Measurements from ENCODE around the gene UBALD1. TPM values are rescaled to one million over a fixed set of nuclear protein-coding genes. Genes with fewer than 3 reads are reported as not detected.

The UBALD1 gene
- total and polyA plus RNA-seq, 10 of the 15 experiments (the other 5 are each of a cell fraction or from before 2014, with no cell fraction given): 0.05 to 32.7 (median 5.1) TPM

DNA sequence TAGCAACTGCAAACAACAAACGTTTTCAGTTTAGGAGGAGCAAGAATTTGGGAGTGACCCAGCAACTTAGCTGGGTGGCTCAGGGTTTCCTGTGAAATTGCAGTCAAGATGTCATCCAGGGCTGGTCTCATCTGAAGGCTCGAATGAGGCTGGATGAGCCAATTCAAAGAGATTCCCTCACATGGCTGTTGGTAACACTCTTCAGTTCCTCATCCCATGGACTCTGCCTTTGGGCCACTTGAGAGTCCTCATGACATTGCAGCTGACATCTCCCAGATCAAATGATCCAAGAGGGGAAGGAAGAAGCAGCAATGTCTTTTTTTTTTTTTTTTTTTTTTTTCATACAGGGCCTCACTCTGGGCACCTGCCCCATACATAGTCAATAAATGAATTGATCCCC is 26.3 kb downstream of the UBALD1 start:
- no TSS peak for BruUV-seq (replicated peaks)
- 3% methylated on average over 2 of the region's 2 CpGs for WGBS (ENCODE audit: insufficient coverage, insufficient replicate concordance, low lambda C conversion rate, missing lambda C conversion rate)
- intact Hi-C loops (cut with micrococcal nuclease; ENCODE audit: unreplicated experiment): no loop called here
- H3K9me3 ChIP-seq (replicated peaks; ENCODE audit: control insufficient read depth, insufficient read depth, low read length): peaks cover 8% of the 10 kb centered on the region; the same call in 2 of the 3 replicates
- no peaks in the 10 kb centered on the region for H3K79me2 ChIP-seq (ENCODE audit: control insufficient read depth, insufficient read depth, low read length)
- ChIA-PET SMC1A (ENCODE audit: uncharacterized antibody, unreplicated experiment) (interaction anchor here (1.3 kb wide), 1 partner anchor 81 kb away, joined by 4 read pairs; no protein-coding TSS in a partner anchor), POLR2A (interaction anchor here (0.7 kb wide), 2 partner anchors 83 to 759 kb away, joined by 3 to 7 read pairs; no protein-coding TSS in a partner anchor), CTCF (interaction anchor here (0.6 to 2.3 kb wide), 5 partner anchors 36 to 83 kb away, joined by 3 to 13 read pairs (median 4); partner anchors contain the start of gene MGRN1), RAD21 (ENCODE audit: unreplicated experiment) (interaction anchor here (1.9 kb wide), 1 partner anchor 83 kb away, joined by 6 read pairs; no protein-coding TSS in a partner anchor)
- ATAC-seq: no peak
- TF ChIP-seq NR2C2 (IDR thresholded peaks at IDR 0.05; ENCODE audit: borderline replicate concordance, control insufficient read depth, insufficient read length, low read depth) (no peak), ZZZ3 (IDR thresholded peaks at IDR 0.05; ENCODE audit: control insufficient read depth, insufficient read length, low read depth) (no peak), ATF7 (IDR thresholded peaks at IDR 0.05; ENCODE audit: low read depth) (no peak), EGR1 (IDR thresholded peaks at IDR 0.05; ENCODE audit: borderline replicate concordance in 1 of 2, low read depth in 2 of 2, low read length in 2 of 2) (no peak), CBX3 (IDR thresholded peaks at IDR 0.05; ENCODE audit: borderline replicate concordance, low read depth) (no peak), DPF2 (IDR thresholded peaks at IDR 0.05) (no peak), TAF1 (IDR thresholded peaks at IDR 0.05; ENCODE audit: borderline replicate concordance, low read depth, low read length) (no peak), RUNX3 (IDR thresholded peaks at IDR 0.05; ENCODE audit: low read length) (no peak)
- no peak overlapping the region for H3K4me3 ChIP-seq
- H2AFZ ChIP-seq (ENCODE audit: control insufficient read depth, low read depth, low read length): no peak overlapping the region
- in situ Hi-C loops (cut with MboI): no loop called here
- H3K4me2 ChIP-seq (ENCODE audit: control insufficient read depth, insufficient read depth): no peak overlapping the region
- FAIRE-seq: no peak
- no peaks in the 10 kb centered on the region for H3K36me3 ChIP-seq (ENCODE audit: control insufficient read depth in 2 of 2, insufficient read depth in 2 of 2, low read length in 1 of 2)
- H3K27me3 ChIP-seq (replicated peaks in 1 of 2; ENCODE audit: control insufficient read depth in 2 of 2, insufficient read depth in 2 of 2, low read length in 1 of 2): no peaks in the 10 kb centered on the region; a peak in 2 of 4 replicates
- H4K20me1 ChIP-seq (ENCODE audit: control insufficient read depth, insufficient read depth): no peaks in the 10 kb centered on the region
- H3K9ac ChIP-seq (ENCODE audit: control insufficient read depth, insufficient read depth, low read length): no peak overlapping the region
- no peaks in the 10 kb centered on the region for H3K4me1 ChIP-seq (ENCODE audit: control insufficient read depth, insufficient read depth, low read length)
- DNase-seq (ENCODE audit: low read depth, low spot score): no peak
- no peak overlapping the region for H3K27ac ChIP-seq (ENCODE audit: control insufficient read depth, insufficient read depth)

All from GM12878 (cell line).